Measurements from ENCODE around the gene TMC5. TPM values are rescaled to one million over a fixed set of nuclear protein-coding genes. Genes with fewer than 3 reads are reported as not detected.
"Not testable (repeated sequence)": the region's sequence is repeated elsewhere in the genome, so short reads cannot be mapped to it uniquely, and the experiment has no call there.

The TMC5 gene
- total RNA-seq, 1 donor from 2014 or later: 0.33 TPM

DNA sequence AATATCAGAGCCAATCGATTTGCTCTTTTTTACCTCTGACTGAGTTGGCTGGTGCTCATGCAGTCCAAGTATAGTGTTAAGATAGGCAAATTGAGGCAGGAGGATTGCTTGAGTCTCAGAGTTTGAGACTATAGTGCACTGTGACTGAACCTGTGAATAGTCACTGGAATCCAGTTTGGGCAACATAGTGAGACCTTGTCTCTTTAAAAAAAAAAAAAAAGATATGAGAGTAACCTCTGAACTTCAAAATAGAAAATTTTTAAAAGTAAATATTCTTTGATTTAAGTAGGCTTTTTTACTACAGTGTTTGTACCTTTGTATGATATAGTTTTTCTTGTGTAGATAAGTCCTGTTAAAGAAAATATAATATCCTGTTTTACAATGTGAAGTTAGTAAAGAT lies 109.5 kb downstream of the TMC5 start:
- DNase-seq (ENCODE audit: low read depth): no peak
- TF ChIP-seq, protein P1, sequence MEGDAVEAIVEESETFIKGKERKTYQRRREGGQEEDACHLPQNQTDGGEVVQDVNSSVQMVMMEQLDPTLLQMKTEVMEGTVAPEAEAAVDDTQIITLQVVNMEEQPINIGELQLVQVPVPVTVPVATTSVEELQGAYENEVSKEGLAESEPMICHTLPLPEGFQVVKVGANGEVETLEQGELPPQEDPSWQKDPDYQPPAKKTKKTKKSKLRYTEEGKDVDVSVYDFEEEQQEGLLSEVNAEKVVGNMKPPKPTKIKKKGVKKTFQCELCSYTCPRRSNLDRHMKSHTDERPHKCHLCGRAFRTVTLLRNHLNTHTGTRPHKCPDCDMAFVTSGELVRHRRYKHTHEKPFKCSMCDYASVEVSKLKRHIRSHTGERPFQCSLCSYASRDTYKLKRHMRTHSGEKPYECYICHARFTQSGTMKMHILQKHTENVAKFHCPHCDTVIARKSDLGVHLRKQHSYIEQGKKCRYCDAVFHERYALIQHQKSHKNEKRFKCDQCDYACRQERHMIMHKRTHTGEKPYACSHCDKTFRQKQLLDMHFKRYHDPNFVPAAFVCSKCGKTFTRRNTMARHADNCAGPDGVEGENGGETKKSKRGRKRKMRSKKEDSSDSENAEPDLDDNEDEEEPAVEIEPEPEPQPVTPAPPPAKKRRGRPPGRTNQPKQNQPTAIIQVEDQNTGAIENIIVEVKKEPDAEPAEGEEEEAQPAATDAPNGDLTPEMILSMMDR (IDR thresholded peaks at IDR 0.05; ENCODE audit: insufficient read depth, low read length, poor library complexity, severe bottlenecking): no peak
- no peak overlapping the region for H3K4me3 ChIP-seq (ENCODE audit: low read depth, low read length)
- H3K27me3 ChIP-seq (ENCODE audit: control insufficient read depth, insufficient read depth, low read length): no peaks in the 10 kb centered on the region
- H3K36me3 ChIP-seq (ENCODE audit: control insufficient read depth, insufficient read depth, low read length): no peaks in the 10 kb centered on the region

DNA sequence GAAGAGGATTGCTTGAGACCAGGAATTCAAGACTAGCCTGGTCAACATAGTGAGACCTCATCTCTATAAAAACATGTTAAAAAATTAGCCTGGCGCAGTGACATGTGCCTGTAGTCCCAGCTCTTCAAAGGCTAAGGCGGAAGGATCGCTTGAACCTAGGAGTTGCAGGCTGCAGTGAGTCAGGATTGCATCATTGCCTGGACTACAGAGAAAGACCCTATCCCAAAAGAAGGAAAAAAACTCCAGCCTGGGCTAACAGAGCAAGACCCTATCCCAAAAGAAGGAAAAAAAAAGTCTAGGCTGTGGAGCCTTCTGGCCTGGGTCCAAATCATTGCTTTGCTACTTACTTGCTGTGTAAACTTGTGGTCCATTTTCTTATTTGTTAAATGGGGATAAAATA lies 111.0 kb downstream of the TMC5 start:
- H3K27me3 ChIP-seq (ENCODE audit: control insufficient read depth, insufficient read depth, low read length): no peaks in the 10 kb centered on the region
- no peaks in the 10 kb centered on the region for H3K36me3 ChIP-seq (ENCODE audit: control insufficient read depth, insufficient read depth, low read length)
- TF ChIP-seq, protein P1 (IDR thresholded peaks at IDR 0.05; ENCODE audit: insufficient read depth, low read length, poor library complexity, severe bottlenecking): no peak
- H3K4me3 ChIP-seq (ENCODE audit: low read depth, low read length): no peak overlapping the region
- no peak for DNase-seq (ENCODE audit: low read depth)

DNA sequence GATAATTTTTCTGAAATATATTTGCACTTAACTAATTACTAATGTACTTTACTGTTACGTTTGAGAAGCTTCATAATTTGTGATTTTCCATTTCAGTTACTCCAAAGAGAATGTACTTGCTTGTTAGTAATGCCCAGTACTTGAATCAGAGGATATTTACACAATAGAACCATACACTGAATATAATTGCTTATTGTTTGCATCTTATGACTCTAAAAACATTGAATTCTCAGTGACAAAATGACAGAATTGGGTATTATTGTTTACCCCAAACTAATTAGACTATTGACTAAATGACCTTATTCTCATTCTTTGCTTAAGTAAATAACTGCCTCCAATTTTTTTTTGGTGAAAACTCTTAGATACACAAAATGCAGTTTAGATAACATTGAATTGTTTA lies 114.9 kb downstream of the TMC5 start:
- TF ChIP-seq, protein P1 (IDR thresholded peaks at IDR 0.05; ENCODE audit: insufficient read depth, low read length, poor library complexity, severe bottlenecking): no peak
- DNase-seq (ENCODE audit: low read depth): no peak
- Histone ChIP-seq H3K36me3 (ENCODE audit: control insufficient read depth, insufficient read depth, low read length) (no peaks in the 10 kb centered on the region), H3K4me3 (ENCODE audit: low read depth, low read length) (no peak overlapping the region), H3K27me3 (ENCODE audit: control insufficient read depth, insufficient read depth, low read length) (no peaks in the 10 kb centered on the region)

DNA sequence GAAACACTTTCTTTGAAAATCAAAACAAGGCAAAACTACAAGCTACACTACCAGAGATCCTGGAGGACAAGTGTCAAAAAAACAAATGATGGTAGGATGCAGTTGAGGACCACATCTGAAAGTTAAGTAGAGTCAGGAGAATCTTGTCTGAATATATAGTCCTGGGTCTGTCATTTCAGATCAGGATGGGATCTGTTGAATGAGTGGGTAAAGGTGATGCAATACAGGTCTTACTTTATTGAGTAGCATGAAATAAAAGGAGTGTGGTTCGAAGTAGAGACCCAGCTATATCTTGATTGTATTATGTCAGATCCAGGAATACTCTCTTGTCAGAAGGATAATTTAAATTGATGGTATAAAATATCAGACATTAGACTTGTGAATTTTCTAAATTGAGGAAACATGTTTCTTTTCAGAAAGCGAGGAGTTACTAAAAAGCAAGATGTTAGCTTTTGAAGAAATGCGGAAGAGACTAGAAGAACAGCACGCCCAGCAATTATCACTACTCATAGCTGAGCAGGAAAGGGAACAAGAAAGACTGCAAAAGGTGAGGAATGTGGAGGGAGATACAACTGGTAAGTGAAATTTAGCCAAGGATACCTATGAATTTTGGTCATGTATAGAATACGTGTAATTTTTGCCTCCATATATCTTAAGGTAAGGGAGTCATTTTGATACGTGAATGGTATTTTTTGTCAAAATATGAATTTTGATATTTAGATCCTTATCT lies 122.7 kb downstream of the TMC5 start:
- H3K27me3 ChIP-seq (ENCODE audit: control insufficient read depth, insufficient read depth, low read length): no peaks in the 10 kb centered on the region
- DNase-seq (ENCODE audit: low read depth): no peak
- H3K4me3 ChIP-seq (ENCODE audit: low read depth, low read length): no peak overlapping the region
- no peaks in the 10 kb centered on the region for H3K36me3 ChIP-seq (ENCODE audit: control insufficient read depth, insufficient read depth, low read length)
- TF ChIP-seq, protein P1 (IDR thresholded peaks at IDR 0.05; ENCODE audit: insufficient read depth, low read length, poor library complexity, severe bottlenecking): no peak

DNA sequence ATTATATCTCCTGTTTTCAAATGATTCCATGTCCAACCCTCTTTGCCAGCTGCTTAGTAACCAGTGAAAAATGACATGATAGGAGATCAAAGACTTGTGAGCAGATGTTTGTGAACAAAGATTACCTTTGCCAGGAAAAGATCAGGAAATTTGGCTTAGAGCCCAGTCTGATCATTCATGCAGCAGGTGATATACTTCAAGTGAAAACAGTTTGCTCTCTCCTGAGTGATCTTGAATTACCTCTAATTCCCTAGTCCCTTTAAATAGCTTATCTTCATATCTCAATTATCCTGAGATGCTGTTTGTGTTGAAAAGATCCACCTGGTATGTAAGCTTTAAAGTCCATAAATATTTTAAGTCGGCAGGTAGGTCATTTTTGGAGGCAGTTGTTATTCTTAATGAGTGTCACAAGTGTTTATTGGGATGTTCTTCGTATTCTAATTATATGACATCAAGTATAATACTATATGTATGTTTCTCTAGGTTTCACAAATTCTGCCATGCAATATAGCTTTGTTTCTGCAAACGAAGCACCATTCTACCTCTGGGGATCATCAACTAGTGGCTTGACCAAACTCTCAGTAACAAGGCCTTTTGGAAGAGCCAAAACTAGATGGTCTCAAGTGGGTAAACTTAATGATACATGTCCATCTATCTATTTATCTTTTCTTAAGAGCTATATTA lies 124.6 kb downstream of the TMC5 start:
- DNase-seq (ENCODE audit: low read depth): no peak
- H3K27me3 ChIP-seq (ENCODE audit: control insufficient read depth, insufficient read depth, low read length): no peaks in the 10 kb centered on the region
- no peak overlapping the region for H3K4me3 ChIP-seq (ENCODE audit: low read depth, low read length)
- TF ChIP-seq, protein P1 (IDR thresholded peaks at IDR 0.05; ENCODE audit: insufficient read depth, low read length, poor library complexity, severe bottlenecking): no peak
- H3K36me3 ChIP-seq (ENCODE audit: control insufficient read depth, insufficient read depth, low read length): no peaks in the 10 kb centered on the region

DNA sequence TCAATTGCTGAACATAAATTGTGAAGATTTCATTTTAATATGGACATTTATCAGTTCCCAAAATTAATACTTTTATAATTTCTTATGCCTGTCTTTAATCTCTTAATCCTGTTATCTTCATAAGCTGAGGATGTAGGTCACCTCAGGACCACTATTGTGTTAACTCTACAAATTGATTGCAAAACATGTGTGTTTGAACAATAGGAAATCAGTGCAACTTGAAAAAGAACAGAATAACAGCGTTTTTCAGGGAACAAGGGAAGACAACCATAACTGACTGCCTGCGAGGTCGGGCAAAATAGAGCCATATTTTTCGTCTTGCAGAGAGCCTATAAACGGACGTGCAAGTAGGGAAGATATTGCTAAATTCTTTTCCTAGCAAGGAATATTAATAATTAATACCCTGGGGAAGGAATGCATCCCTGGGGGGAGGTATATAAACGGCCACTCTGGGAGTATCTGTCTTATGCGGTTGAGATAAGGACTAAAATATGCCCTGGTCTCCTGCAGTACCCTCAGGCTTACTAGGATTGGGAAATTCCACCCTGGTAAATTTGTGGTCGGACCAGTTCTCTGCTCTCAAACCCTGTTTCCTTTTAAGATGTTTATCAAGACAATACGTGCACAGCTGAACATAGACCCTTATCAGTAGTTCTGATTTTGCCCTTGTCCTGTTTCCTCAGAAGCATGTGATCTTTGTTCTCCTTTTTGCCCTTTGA lies 125.8 kb downstream of the TMC5 start:
- H3K27me3 ChIP-seq (ENCODE audit: control insufficient read depth, insufficient read depth, low read length); H3K36me3 ChIP-seq (ENCODE audit: control insufficient read depth, insufficient read depth, low read length); DNase-seq (ENCODE audit: low read depth); H3K4me3 ChIP-seq (ENCODE audit: low read depth, low read length): not testable (repeated sequence)

Data from kidney epithelial cell (primary cell).